GM18499 (cell line): ENCODE results near the gene LRPPRC.
"Not testable (repeated sequence)": the region's sequence is repeated elsewhere in the genome, so short reads cannot be mapped to it uniquely, and the experiment has no call there.

Experiments used
- ATAC-seq: cut with Tn5 transposase; IDR thresholded peaks from one replicate; pipeline ENCODE4 v1.9.1; 2021; ENCODE audit warnings: moderate number of reproducible peaks; ENCODE audit not compliant: insufficient read depth, unreplicated experiment

Gene LRPPRC

DNA sequence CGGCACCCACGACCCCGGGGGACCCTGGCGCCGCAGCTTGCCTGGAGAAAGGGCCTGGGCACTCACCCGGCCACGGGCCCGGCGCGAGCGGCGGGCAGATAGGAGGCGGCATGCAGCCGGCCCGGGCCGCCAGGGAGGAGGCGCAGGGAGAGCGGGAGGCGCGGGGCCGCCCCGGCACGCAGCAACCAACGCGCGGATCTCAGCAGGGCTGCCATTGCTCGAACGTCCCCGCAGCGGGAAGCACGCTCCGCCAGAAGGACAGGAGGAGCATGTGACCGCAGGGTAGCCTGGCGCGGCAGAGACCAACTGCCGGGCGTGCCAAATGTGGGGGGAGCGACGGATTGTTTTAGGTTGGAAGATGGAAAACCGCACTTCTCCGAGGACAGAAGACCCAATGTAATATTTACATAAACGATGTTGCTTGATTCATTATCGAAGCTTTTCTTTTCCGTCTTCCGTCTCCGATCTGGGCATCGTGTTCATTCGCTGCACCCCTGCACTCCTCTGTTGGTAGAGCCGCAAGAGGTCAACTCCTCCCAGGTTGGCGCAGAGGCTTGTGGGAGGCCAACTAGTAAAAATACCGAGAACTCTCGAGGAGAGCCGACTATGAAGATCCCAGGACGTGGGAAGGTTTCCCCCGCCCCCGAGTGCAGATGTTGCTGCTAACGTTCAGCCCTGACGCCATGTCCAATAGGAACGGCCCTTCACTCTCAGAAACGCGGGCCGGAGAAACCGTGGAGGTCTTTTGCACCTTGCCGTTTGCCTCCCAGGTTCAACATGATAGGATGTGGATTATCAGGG, at the start of gene LRPPRC:
Gene LRPPRC, minus strand, starts transcription at position 257 of the 801 bp plus-strand sequence. Its CDS starts 42 bp downstream, at position 215.
- ATAC-seq = peak; percentile 82

DNA sequence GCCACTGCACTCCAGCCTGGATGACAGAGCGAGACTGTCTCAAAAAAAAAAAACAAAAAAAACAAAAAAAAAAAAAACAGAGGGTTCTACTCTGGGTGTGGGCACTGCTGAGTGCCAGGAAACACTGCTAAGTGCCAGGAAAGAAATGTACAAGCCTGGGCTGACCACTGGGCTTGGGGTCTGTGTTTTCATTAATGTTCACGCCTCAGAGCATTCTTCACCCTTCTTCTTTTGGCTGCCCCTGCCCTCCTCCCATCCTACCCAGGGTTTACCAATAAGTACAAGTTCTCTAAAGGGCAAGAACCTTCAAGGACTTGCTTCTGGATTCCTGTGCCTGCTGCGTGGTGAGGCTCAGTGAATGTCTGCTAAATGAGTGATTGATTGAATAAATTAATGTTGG, 49.3 kb upstream of the LRPPRC start:
- no peak for ATAC-seq

DNA sequence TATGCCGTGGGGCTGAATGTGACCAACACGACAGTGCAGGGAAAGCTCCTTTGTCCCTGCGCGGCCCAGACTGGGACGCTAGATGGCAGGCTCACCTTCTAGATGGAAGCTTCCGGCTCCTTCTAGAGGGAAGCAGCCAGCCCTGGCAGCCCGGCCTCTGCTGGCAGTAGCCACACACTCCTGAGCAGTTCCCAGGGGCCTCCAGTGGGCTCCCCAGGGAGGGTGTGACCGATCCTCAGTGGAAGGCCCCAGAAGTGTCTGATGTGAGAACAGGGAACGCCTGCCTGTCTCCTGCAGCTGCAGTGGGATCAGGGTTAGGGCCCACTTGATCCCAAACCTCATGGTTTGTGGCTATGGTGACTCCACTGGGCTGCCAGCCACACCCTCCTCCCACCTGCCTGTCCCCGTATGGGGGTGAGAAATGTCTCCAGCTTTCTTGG, 48.5 kb upstream of the LRPPRC start:
- ATAC-seq = peak; percentile 93

DNA sequence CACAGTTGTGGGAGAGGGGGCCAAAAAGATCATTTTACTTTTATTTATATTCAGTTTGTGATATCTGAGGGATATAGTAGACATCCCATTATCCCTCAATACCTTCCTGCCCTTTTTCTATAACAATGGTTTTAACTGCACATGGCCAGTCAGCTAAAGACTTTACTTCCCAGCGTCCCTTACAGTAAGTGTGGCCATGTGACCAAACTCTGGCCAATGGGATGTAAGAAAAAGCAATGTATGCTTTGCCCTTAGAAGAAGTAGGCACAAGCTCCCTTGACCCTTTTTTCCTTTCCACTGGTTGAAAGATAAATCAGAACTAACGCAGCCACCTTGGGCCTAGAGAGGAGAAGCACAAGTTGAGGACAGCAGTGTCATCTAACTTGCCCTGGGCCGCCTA, 44.6 kb upstream of the LRPPRC start:
- no peak for ATAC-seq

DNA sequence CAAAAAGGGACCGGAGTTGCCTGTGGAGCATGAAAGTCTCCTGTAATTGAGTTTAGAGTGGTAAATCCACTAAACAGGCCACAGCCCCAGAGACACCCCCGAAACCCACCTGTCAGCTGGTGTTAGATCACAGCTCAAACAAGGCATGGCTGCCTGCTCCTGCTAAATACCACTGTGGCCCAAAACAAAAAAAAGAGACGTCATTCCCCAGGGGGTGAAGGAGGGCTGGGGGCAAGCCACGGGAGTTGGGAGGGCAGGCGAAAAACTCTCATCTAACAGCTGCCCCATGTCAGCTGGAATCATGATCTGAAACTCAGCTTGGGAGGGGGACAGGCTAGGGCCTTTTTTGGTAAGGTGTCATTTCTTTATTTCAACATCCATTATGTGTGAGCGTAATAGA, 42.5 kb upstream of the LRPPRC start:
- no peak for ATAC-seq

DNA sequence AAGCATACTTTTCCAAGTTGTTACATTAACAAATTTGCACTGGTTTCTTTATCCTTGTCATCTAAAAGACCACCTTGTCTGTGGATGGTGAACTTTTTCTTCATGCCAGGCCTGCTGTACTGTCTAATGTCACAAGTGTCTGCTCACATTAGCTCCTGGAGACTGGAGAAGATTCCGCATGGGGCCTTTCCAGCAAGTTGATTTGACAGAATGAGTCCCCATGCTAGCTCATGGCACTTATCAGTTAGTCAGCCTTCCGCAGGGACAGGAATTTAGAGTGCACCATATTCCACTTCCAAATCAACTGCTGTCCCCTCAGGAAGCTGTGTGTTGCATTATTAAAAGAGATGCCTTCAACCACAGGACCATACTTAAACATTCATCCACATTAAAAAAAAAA, 41.4 kb upstream of the LRPPRC start:
- ATAC-seq = no peak

DNA sequence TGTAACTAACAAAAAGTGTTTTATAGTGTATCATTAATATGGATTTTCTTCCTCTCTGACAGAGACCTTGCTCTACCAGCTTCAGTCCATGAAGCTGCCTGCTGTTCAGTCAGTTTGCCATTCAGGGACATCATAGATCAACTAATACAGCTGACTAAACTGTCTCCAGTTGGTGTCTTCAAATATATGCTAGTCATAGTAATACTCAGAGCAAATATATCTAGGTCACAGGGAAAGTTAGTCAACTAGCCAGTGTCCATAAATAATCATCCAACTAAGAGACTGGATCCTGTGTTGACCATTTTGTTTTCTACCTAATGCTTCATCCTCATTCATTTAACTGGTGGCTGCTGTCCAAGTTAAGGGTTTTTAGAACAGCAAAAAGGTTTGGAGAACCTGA, 38.2 kb upstream of the LRPPRC start:
- no peak for ATAC-seq

DNA sequence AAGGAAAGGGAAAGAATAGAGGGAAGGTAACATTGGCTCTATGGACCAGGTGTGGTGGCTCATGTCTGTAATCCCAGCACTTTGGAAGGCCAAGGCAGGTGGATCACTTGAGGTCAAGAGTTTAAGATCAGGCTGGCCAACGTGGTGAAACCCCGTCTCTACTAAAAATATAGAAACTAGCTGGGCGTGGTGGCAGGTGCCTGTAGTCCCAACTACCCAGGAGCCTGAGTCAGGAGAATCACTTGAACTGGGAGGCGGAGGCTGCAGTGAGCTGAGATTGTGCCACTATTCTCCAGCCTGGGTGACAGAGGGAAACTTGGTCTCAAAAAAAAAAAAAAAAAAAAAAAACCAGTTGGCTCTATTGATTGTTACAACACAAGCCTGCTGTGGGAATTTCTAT, 31.3 kb upstream of the LRPPRC start:
- ATAC-seq = not testable (repeated sequence)

DNA sequence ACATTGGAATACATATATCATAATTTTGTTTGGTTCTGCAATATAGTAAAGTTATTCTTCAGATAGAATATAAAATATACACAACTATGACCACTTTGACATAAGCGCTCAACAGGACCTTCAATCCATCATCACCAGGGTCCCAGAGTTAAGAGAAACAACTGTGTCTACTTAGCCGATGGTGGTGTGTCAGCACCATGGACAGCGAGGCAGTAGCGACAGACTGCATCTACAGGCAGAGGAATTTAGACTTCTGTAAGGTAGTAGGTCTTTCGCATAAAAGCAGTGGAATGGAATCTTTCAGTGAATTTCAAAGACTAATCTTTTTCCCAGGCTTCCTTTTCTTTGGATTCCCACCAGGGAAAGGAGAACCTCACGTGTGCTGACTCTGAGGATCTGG, 20.5 kb upstream of the LRPPRC start:
- no peak for ATAC-seq

DNA sequence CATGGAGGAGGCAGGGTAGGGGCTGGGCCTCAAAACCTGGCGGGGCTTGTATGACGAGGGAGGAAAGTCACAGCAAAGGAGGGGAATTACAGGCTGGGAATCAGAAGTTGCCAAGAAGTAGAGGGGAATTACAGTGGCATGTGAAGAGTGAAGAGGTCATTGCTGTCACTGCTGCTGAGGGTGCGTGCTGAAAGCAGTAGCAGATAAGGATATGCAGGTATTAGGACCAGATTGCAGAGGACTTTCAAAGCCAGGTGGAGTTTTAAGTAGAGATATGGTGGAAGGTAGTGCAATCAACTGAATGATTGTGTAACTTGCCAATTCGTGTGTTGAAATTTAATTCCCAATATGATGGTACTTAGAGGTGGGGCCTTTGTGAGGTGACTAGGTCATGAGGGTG, 19.4 kb upstream of the LRPPRC start:
- ATAC-seq = no peak

DNA sequence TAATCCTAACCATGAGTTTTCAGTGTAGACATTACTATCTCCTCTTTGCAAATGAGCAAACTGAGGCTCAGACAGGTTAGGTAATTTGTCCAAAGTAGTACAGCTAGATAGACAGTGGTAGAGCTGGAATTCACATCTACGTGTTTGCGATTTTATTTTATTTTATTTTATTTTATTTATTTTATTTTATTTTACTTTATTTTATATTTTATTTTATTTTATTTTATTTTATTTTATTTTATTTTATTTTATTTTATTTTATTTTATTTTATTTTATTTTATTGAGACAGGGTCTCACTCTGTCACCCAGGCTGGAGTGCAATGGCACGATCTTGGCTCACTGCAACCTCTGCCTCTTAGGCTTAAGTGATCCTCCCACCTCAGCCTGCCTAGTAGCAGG, 17.4 kb upstream of the LRPPRC start:
- ATAC-seq = not testable (repeated sequence)

DNA sequence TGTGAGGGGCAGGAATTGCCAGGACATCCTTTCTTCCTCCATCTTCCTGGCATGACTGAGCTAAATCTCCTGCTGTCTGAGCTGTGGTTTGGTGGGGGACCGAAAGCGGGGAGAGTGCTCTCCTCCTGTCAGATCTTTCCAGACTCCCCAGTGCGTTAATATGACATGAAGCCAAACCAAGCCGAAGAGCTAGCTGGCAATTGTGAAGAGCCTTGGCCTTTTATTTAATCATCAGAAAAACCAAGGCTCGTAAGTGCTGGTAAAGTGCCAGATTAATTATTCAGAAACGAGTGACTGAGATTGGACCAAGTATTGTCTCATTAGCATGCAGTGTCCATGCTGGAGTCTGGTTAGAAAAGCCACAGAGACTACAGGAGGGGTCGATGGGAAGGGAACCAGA, 14.5 kb upstream of the LRPPRC start:
- ATAC-seq = no peak

DNA sequence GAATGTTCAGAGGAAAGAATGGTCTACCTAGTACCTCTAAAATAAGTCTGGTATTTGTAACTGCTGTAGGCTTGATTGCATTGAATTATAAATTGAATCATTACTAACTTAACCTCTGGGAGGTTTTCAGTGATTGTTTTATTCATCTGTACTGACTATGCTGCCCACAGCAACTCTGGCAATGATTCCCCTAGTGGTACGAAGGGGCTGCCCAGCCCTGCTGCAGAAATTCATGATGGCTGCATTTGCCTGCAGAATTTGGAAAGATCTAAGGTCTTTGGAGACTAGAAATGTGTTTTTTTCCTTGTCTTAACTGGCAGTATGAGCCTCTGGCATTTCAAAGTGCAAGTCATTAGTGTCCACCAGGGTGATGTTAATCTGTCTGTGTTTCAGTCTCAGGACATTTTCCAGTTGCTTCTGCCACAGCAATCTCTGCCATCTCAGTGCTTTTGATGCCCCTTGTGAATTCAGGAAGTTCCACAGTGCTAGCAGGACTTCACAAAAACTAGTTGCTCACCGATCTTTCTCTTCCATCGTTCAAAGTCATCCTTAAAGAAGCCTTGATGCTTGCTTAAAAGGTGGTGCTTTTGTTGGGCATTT, 13.4 kb upstream of the LRPPRC start:
- no peak for ATAC-seq

DNA sequence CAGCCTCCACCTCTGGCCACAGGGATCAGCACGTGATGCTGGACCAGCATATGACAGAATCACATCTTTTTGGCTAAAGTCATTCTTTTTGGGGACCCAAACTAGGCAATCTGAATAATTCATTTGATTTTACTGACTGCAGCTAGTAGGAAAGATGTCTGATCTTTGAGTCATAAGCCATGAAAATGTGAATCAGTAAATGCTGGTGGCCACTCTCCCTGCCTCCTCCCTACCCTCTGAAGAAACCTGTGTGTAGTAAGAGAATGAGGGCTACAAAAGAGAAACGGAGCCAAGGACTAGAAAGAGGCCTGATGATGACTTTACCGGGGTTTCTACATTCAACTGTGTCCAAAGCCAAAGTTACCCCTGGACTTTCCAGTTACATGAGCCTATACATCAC, 10.1 kb upstream of the LRPPRC start:
- no peak for ATAC-seq

DNA sequence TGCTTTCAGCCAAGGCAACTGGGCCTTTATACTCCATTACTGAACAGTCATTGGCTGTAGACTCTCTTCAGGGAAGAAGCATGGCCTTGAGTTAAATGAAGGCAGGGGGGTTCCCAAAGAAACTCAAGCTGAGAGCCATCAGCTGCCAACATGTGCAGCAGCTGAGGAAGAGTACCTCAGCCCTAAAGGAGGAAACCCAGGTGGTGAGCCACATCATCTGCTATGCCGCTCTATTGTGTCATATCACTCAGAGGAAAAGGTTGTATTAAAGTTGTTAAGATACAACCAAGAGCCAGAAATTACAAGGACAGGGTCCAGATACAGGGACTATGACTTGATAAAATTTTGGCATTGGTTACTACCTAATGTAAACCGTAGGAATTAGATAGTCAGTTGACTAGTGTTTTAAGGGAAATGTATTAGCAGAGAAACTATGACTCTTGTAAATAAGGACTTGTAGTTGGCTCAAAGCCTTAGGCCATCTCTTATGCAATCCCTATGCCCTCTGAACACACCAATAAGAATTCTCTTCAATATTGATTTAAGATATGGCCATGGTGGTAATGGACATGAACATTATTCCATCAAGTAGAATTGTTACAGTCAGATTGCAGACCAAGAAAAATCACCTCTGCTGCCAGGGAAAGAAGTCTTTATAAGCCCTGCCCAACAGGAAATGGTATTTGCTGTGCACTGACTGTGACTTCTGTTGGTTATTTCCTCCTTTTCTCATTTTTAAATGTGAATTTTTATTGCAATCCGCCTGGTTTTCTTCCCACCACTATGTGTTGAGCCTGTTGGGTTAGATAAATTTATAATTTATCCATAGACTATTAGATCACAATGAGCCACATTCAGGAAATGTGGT, 9.2 kb upstream of the LRPPRC start:
- no peak for ATAC-seq

DNA sequence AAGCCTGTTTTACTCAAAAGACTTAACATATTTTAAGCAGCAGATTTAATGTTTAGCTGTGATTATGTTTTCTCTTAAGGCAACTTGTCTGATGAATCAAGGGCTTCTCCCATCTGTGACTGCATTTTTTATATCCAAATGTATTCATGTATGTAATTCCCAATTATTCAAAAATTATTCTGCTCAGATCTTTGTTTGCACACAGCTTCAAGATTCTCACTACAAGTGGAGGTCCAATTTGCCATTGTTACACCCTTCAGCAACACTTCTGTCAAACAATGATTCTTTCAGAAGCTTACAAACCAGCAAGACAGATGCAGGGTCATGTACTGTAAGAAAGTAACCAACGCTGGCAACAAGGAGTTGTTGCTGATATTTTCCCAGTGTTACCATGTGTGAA, 5.9 kb upstream of the LRPPRC start:
- ATAC-seq = no peak

DNA sequence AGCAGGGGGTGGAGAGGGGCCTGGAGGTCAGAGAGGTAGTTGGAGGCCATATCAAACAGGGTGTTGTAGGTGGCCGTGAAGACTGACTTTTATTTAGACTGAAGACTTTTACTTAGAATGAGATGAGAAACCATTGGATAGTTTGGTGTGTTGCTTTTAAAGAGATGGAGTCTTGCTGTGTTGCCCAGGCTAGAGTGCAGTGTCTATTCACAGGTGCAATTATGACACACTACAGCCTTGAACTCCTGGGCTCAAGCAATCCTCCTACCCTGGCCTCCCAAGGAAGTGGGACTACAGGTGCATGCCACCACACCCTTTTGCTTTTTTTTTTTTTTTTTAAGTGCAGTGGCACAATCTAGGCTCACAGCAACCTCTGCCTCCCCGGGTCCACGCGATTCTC, 2.5 kb upstream of the LRPPRC start:
- ATAC-seq = no peak

DNA sequence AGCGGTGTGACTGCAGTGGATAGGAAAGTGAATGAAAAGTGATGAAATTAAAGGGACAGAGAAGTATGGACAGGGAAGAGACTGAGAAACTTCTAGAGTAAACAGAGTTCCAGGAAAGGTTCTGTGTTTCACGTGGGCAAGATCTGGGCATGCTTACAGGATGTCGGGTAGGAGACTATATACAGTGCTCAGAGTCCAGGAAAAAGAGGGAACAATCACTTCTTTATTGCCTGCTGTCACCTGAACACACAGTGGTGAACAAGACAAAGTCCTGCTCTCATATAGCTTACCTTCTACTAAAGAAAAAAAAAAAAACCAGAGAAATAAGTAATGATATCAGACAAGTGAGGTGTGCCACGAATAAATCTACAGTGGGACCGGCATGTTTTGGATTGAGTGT, 2.4 kb downstream of the LRPPRC start:
- no peak for ATAC-seq

DNA sequence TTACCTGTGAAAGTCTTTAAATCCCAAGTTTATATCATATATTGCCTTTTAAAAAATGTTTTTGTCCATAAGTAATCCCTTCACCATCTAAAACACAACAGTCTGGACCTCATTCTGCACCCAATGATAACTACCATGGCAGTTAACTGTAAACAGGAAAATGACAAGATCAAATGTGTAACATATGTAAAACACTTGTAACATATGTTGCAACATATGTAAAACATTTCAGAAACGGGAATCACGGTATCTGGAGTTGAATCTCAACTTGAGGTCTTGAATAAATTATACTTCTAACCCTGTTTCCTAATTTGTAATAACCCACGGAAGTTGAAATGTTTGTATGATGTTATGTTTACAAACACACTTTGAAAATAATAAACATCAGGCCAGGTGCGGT, 6.2 kb downstream of the LRPPRC start:
- ATAC-seq = no peak

DNA sequence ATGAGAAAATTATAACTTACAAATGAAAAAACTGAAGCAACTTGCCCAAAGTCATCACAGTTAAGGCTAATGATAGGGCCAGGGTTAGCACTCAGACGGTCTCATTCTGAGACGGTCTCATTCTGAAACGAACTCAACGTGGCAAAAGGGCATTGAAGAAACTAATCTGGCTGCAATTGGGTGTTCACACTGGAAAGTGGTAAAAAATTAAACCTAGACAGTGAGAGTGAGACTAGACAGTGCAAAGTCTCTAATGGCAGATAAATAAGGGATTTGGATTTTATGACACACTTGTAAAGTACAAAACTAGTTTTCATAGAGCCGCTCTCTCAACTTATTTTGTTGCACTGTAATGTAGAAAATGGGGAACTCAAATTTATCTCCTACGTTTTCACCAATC, 9.2 kb downstream of the LRPPRC start:
- ATAC-seq = no peak

DNA sequence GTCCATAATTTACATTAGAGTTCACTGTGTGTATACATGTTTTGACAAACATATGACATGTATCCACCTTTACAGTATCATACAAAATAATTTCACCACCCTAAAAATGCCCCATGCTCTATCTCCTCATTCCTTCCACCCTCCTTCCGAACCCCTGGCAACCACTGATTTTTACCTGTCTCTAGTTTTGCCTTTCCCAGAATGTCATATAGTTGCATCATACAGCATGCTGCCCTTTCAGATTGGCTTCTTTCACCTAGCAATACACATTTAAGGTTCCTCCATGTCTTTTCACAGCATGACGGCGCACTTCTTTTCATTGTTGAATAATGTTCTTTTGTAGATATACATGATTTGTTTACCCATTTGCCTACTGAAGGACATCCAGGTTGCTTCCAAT, 10.4 kb downstream of the LRPPRC start:
- ATAC-seq = no peak
